HG02970 (cell line): Measurements from ENCODE around the gene SLC34A2.

Source experiments
- ATAC-seq: cut with Tn5 transposase; IDR thresholded peaks from one replicate; pipeline ENCODE4 v1.9.1; 2021; ENCODE audit warnings: mild to moderate bottlenecking, moderate library complexity, moderate number of reproducible peaks; ENCODE audit not compliant: unreplicated experiment, low FRiP score

Gene SLC34A2

DNA sequence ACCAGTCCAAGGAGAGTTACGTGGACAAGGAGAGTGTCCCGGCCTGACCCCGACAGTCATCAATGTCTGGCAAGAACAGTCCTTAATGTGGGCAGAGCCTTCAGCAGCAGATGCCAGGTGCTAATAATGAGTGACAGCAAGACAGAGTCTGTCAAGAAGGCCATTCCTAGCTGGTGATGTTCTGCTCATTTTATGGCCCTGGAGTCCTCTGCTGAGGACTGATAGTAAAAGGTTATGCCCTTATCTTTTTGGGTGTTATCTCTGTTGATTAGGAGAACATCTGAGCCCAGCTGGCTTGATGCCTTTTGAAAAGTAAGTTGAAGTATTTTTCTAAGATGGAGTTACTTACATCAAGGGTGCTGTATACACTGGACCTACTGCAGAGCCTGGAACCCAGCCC, 67.3 kb downstream of the SLC34A2 start:
- ATAC-seq = no peak

DNA sequence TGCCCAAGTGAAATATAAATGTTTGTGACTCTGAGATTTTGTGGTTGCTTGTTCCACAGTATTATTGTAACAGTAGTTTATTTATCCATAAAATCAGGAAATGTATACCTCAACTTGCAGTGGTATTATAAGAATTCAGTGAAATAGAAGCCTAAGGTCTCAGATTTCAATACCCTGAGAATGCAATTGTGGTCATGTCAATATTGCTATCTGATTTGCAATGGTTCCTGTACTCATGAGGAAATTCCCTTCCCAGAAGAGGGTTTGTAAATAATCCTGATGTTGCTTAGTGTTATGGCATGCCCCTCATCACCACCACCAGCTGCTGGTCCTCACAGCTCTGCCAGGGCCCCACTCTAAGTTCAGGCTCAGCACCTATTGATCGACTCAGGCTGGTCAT, 67.8 kb downstream of the SLC34A2 start:
- ATAC-seq = no peak

DNA sequence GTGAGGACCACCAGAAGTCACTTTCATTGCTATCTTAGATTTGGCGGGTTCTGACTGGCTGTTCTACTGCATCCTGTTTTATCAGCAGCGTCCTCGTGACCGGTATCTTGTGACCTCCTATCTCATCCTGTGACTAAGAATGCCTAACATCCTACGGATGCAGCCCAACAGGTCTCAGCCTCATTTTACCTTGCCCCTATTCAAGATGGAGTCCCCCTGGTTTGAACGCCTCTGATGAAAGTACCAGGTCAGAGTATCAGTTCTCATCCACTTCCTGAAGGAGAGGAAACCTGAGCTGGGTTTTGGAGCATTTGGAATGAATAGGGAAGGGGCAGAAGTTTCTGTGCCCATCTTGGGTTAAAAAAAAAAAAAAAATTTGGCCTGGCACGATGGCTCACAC, 70.2 kb downstream of the SLC34A2 start:
- no peak for ATAC-seq

DNA sequence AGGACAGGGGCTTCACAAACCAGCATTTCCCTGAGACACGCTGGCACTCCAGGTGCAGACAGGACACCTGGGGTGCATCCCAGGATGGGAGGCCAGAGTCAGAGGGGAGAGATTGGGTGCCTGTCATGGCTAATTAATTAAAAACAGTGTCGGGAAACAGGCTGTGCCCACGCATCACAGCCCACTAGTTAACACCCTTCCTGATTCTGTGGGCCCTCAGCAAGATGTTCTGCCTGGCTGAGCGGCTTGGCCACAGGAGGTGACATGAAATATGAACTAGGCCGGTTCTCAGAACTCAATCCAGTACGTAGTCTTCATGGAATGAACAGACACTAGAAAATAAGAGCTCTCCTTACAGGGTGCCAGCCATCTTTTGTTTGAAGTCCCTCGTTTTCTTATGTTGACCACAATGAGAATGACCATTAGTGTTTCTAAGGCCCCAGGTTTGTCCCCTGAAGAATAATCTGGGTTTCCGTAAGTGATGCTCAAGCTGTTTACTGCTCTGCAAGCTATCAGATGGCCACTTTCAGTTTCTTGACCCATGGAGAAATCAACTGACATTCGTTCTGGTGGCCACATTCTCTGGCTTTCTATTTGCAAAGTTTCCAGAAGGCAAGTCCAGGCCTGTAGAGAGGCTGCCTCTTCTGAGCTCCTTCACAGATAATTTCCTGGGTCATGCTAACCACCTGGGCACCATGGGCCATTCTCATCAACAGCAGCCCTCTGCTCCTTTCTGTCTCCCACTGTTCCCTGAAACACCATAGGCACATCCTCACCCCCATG, 72.3 kb downstream of the SLC34A2 start:
- no peak for ATAC-seq
